Measurements from ENCODE around the gene ADARB2.
"Not testable (repeated sequence)": the region's sequence is repeated elsewhere in the genome, so short reads cannot be mapped to it uniquely, and the experiment has no call there.

The ADARB2 gene

DNA sequence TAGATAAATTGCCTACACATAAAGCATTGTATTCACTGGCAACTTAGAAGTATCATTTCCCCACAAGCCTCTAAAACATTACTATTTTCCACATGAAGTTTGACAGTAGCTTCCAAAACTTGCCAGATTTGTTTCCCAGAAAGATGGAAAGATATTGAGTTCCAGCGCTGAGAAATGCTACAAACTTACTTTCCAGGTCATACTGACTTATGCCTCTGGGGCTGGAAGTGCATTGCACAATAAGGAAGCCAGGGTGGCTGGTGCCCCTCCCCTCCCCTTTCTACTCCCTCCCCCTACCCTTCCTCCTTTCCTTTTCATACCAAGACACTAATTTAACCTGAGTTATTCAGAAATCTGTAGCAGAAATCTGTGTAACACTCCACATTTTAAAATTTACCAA lies 468.5 kb downstream of the ADARB2 start:
- DNase-seq (ENCODE audit: low read depth in 2 of 2), result no peak

DNA sequence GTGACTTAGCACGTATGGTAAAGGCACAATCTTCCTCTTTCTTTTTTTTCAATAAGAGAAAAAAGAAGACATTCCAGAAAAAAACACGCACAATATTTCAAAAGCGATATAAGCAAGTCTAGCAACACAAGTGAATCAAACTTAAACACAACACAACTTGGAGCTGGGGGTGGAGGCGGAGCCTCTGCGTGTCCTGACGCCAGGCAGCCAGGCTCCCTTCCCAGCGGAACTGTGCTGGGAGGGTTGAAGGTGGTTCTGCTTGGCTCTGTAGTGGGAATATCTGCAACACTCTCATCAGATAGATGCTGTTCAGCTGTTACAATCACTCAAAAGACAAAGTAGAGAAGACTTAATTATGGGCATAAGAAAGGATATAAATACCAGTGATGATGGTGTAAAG lies 469.8 kb downstream of the ADARB2 start:
- no peak for DNase-seq (ENCODE audit: low read depth in 2 of 2)

DNA sequence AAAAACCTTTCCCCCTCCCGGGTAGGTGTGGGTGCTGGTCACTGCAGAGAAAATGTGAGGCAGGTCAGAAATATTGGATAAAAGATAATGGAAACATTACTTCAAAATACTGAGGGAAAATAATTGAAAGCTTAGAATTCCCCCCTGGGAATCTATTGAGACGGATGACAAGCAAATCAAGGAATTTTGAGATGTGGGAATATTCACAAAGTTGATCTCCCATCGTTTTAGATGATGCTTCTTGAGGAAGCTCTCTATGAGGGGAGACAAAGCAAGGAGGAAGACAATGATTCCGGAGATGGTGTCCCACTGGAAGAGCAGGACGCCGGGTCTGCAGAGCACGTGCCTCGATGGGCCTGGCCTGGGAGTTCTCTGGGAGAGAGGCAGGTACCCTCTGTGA lies 470.2 kb downstream of the ADARB2 start:
- DNase-seq (ENCODE audit: low read depth in 2 of 2), result no peak

DNA sequence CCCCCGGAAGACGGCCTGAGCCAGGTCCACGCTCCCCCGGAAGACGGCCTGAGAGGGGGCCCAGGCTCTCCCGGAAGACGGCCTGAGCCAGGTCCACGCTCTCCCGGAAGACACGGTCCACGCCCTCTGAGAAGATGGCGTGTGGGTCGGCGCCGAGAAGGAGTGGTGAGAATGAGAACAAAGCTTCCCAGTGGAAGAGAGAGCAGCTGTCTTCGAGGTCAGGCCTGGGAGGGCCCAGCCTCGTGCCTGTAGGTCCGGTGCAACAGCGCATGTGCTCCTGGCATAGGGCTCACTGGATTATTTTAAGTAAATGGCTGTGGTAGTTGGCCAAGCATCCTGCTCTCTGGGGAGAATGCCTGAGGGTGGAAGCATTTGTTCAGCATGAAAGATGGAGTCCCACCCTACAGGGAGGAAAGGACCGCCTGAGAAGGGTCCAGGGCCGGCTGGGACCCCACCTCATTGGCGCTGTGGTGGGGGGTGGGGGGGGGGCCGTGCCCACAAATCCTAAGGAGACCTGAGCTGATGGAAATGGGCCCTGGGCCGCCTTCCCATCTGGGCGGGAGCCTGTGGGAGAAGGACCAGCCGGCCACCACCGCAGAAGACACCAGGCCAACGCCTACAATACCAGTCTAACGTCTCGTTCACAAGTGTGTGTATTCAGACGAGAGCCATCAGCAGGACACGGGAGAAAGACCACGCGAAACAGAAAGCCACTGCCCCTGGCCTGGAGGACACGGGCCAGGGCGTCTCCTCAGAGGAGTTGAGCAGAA lies 471.1 kb downstream of the ADARB2 start:
- no peak for DNase-seq (ENCODE audit: low read depth in 2 of 2)

DNA sequence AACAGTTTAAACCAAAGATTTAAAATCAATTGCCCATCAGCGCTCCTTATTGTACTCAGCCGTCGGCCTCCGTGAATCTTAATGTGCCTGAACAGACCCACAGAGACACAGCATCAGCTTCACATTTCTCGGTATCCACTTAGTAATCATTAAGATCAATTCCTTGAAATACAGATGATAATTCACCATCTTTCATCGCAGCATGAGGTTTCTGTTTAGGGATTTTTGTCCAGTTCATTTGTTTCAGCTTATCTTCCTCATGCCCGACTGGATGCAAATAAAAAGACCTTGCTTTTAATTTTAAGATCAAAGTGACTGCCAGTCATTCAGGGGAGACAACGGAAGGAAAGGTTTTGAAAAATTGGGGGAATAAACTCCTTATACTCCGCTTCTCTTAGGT lies 473.3 kb downstream of the ADARB2 start:
- DNase-seq (ENCODE audit: low read depth in 2 of 2), result no peak

DNA sequence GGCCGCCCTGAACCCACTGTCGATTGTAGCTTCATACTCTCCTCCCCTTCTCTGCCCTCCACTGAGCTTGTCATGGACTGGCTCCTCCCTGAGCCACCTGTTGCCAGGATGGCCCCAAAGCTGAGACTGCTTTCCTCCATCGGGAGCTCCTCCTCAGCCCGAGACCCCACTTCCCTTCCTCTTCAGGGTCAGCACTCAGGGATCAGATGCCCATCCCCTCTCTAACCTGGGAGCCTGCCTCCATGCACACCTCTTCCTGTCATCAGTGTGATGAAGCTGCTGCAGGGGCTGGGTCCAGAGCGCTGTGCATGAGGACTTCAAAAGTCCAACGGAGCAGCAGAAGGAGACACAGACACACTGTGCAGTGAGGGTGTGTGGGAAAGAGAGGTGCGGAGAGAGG lies 480.1 kb downstream of the ADARB2 start:
- DNase-seq (ENCODE audit: low read depth in 2 of 2), result no peak

DNA sequence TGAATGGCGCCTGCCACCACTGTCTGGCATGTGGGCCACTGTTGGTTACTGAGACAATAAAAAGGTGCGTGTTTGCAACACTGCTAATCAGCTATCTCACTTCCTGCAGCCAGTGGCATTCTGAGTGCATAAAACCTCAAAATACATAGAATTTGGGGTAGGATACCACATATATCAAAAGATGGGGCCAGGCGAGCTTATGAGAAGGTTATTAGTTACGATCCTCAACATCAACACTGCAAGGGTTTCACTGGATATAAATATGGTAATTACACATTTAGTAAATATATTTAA lies 480.9 kb downstream of the ADARB2 start:
- DNase-seq (ENCODE audit: low read depth in 2 of 2), result no peak

DNA sequence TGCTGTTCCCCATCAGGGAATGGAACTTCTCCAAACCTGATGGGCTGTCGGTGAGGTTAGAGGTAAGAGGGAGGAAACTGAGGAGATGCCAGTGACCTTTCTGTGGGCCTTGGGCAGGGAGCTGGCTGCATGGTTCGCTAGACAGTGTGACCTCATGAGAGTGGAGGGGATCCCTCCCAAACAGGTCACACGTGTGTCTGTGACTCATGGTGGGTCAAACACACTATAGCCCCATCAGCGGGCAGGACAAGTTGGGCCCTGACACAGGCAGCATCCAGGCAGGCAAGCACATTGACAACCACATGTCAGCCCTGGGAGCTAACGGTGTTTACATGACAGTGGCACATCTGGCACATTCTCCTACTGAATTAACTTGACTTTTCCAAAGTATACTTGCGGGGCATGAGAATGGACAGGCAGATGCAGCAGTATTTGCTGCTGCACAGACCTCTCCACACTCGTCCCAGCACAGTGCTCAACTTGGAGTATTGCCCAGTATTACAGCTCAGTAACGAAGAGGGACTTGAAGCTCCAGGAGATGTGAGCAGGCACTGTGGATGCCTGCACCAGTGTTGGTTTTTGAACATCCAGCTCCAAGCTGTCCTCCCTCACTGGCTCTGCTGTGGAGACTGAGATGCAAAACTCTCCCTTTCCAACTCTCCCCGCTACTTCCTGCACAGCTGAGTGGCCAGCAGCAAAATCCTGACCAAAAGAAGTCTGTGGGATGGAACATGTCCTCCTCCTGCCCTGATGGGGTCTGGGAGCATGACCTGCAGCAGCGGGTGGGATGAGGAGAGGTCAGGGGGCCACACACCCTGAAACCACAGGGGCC lies 481.5 kb downstream of the ADARB2 start:
- no peak for DNase-seq (ENCODE audit: low read depth in 2 of 2)

DNA sequence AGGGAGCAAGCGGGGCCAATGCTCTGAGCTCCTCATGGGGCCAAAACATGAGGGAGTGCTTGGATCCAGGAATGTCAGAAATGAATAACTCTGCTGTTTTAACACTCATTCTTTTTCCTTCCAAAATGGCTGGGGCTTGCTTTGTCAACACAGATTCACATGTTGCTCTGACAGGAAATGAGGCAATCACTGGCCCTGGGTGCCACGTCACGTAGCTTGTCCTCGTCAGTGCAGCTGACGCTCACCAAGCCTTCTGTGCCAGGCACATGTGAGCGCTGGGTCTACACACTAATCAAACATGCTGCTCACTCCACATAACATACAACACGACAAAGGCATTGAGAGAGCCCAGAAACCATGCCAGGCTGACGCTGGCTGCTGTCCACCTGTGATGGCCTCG lies 482.2 kb downstream of the ADARB2 start:
- no peak for DNase-seq (ENCODE audit: low read depth in 2 of 2)

DNA sequence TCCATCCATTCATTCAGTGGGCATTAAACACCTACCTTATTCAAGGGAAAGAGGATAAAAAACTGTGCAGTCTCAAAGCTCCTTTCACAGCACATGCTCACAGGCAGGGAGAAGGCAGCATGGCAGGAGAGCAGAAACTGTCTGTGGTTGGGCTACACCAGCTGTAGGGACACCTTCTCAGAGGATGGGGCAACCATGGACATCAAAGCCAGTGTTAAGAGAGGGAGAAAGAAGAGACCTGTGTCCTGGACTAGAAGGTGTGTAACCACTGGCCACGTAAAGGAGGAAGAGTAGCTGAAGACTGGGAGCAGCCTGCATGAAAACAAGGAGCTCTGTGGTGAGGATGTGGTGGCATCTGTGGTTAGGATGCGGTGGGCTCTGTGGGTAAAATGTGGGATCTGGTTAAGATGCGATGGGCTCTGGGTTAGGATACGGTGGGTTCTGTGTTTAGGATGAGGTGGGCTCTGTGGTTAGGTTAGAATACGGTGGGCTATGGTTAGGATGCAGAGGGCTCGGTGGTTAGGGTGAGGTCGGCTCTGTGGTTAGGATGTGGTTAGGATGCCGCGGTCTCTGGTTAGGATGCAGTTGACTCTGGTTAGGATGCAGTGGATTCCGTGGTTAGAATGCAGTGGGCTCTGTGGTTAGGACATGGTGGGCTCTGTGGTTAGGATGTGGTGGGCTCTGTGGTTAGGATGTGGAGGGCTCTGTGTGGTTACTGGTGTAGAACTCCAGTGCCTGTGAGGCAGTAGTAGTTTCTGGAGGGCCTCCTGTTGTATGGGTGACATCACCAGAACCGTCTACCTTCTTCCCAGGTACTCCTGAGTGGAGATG lies 483.6 kb downstream of the ADARB2 start:
- no peak for DNase-seq (ENCODE audit: low read depth in 2 of 2)

DNA sequence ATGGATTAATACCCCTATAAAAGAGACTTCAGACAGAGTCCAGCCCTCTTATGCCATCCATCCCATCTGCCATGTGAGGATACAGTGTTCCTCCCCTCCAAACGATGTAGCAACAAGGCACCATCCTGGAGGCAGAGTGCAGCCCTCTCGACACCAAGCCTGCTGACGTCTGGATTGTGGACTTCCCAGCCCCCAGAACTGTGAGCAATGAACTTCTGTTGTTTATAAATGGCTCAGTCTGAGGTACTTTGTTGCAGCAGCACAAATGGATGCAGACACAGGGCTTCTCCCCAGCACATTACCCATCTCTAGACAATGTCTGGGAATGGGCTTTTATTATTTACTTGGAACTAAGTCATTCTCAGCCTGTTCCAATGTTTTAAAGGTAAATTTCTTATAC lies 485.6 kb downstream of the ADARB2 start:
- no peak for DNase-seq (ENCODE audit: low read depth in 2 of 2)

DNA sequence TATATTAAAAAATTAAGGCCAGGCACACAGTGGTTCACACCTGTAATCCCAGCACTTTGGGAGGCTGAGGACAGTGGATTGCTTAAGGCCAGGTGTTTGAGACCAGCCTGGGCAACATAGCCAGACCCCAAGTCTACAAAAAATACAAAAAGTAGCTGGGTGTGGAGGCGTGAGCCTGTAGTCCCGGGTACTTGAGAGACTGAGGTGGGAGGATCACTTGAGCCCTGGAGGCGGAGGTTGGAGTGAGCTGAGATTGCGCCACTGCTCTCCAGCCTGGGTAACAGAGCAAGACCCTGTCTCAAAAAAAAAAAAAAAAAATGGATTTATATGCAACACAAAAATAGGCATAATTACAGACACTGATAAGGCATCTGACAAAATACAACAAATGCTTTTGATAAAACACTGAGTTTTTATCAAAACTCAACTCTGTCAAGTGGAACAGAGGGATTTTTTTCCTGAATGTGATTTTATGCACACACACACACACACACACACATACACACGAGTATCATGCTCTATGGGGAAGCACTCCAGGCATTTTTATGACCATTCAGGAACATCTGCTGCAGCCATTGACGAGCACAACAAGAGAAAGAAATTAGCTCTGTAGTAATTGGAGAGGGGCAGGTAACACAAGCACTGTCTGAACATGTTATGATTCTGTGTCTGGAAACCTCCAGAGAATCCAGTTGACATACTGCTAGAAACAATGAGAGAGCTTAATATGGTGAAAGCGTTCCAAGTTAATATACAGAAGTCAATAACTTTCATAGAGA lies 488.0 kb downstream of the ADARB2 start:
- DNase-seq (ENCODE audit: low read depth in 2 of 2), result no peak

DNA sequence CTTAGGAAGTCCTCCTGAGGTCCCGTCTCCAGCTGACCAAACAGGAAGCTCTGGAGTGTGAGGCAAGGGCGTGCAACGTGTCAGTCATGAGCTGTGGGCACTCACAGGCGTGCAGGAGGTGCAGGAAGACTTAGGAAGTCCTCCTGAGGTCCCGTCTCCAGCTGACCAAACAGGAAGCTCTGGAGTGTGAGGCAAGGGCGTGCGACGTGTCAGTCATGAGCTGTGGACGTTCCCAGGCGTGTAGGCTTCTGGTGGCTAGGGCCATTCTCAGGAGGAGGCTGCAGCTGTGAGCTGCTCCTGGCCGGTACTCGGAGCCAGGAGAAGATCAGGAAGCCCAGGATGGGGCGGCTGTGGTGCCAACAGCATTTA lies 489.1 kb downstream of the ADARB2 start:
- not testable (repeated sequence) for DNase-seq (ENCODE audit: low read depth in 2 of 2)

DNA sequence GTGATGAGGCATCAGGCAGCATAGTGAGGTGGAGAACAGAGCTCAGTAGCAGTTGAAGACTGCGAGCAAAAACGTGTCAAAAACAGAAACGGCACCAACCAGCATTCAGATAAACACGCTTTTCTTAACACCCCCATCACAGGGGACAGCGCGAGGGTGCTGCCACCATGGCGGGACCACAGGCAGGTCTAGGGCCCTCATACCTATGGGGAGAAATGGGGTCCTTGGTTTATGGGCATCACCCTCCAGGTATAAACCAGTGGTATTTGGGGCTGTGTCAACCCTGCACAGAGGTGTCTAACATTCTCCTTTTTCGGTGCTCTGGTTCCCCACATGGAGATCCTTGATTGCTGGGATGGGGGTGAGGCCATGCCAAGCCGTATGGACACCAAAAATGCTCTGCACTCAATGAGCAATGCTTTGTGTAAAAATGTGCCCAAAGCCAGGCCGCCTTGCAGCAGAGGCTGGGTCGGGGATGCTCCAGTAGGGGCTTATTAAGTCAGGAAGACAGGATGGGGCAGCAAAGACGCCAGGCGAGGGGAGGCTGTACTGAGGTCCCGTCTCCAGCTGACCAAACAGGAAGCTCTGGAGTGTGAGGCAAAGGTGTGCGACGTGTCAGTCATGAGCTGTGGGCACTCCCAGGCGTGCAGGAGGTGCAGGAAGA lies 489.6 kb downstream of the ADARB2 start:
- DNase-seq (ENCODE audit: low read depth in 2 of 2), result no peak

DNA sequence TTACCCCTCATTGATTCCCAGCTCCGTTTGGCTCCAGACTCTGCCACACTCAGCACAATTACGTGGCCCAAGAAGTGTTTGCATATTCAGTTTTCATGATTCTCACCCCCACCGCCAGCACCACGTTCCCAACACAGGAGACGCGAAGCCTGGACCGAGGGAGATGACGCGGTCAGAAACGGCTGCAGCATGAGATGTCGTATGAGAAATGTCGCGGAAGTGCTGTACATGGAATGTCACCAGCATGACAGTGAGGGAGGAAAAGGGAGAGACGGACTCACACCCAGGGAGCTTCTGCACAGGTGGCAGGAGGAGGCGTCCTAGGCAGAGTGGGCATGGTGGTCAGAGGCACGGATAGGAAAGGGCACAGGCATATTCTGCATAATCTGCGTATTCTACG lies 492.8 kb downstream of the ADARB2 start:
- DNase-seq (ENCODE audit: low read depth in 2 of 2), result no peak

DNA sequence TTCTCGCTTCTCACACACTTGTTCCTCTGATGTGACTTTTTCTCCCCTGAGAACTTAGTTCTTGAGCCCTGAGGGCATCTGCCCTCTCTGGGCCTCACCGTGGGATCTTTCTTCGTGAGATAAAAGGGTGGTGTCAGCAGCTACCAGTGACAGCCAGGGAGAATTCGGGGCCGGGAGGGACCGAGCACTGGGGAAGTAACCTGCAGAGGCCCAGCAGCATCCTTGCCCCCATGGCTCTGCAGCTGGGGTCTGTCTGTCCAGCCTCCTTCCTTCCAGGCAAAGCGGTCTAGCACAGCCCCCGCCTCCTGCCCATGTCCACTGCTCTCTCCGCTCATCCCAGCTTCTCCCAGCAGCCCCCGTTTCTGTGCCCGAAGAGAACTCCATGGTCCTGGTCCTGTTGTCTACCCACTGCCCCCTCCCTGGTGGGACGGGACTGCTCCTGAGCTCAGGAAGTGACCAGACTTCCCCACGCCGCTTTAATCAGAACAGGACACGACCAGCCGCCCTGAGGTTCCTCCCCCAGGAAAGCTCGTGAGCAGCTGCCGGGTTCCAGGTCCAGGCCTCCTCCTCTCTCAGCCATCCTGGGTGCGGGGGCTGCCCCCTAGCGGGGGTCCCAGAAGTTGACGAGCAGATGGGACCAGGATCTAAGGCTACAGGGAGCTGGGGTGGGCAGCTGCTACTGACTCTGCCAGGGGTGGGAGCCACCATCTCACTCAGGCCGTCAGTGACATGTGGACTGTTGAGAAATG lies 493.7 kb downstream of the ADARB2 start:
- DNase-seq (ENCODE audit: low read depth in 2 of 2), result no peak

DNA sequence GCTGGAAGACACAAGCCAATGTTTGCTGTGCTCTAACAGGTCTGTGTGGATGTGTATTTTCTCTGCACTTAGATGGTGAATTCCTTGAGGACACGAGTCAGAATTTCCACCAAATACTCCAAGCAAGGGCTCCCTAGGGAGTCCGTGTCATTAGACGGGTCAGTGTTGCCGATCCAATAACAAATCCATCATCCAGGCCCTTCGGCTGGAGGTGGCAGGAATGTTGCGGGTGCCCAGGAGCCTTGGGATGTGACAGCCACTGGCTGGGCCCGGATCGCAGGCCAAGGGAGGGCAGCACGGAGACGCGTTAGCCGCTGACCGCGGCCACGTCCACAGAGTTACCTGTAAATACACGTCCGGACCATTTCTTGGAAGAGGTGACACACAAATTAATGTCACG lies 494.4 kb downstream of the ADARB2 start:
- DNase-seq (ENCODE audit: low read depth in 2 of 2), result no peak

DNA sequence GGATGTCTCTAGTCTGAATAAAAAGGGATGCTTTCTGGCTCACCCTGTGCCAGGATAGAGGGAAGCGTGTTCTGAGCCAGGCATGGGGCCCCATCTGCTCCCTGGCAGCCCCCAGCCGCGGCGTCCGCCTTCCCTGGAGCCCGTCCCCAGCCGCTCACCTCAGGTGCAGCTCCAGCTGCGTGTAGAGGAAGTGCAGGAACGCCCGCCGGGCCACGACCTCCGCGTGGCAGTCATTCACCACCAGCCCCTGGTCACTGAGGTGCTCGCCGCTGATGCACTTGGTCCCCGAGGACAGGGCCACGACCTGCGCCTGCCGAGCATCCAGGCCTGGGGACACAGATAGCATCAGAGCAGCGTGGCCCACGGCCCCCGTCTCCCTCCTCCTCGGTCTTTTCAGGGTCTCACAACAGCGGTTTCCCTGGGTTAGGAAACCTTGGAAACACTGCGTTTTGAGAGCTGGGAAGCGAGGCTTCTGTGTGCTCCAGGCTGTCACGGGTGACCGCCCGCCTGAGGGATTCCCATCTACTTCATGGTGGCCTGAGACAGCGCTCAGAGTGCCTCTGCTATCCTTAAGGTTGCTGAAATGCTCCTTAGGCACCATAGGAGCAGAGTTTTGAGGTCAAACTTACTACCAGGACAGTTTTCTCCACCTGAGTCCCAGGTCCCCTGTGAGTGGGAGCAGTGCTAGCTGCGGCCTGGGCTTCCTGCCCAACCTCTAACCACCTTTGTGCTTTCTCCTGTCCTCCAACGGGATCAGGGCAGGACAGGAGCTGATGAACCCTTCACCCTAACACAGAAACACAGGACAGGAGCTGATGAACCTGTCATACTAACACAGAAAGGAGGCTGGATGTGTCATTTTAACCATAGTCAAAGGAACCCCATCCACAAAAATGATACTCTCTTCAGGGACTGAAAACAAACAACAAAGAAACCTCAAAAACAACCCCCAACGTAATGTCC lies 495.1 kb downstream of the ADARB2 start:
- no peak for DNase-seq (ENCODE audit: low read depth in 2 of 2)

DNA sequence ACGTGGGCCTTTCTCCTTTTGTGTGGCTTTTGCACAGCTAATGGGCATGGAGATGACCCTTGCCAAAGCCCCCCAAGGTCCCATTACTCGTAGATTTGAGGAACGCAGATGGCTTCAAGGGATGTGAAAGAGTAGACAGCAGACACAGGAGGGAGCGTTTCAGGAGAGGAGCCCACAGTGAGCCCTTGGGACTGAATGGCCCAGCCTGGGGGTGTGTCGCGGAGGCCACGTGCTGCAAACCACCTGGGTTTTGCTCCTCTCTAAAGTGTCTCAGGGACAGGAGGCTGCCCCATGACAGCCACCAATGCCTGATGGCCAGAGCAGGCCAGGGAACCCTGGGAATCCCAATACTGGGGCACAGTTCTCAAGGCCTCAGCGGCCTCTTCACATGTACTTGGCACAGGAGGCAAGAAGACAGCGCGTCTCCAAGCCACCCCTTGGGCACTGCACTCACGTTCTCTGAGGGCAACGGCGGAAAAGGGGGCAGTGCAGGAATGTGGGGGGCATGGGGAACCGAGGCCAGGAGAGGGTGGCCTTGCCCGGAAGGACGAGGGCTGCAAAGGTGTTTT lies 495.9 kb downstream of the ADARB2 start:
- DNase-seq (ENCODE audit: low read depth in 2 of 2), result no peak

Data from stimulated activated CD8-positive, alpha-beta memory T cell treated with anti-CD3 and anti-CD28 coated beads, Interleukin-15, amount 100 ng/mL, for 48 hours (primary cell).